WTC11 (cell line): ENCODE data around the gene CIBAR2. TPM values are rescaled to one million over a fixed set of nuclear protein-coding genes. Genes with fewer than 3 reads are reported as not detected.

Experiments used
- ATAC-seq: fragments of 200-7000 bp; cut with Tn5 transposase; 2 replicates; pipeline ENCODE4 v1.10.0; 2021; ENCODE audit warnings: mild to moderate bottlenecking, moderate library complexity
- CTCF ChIA-PET: fragments of 300-600 bp; sonication (Branson Sonifier 250); formaldehyde crosslinking; loops from one replicate; lab custom pipeline; 2021; ENCODE audit warnings: antibody characterized with exemption; lab: Charles Lee
- POLR2A ChIA-PET: fragments of 350-600 bp; sonication (Branson Sonifier 250); formaldehyde crosslinking; loops from one replicate; lab custom pipeline; 2021; ENCODE audit warnings: antibody characterized with exemption; lab: Charles Lee
- DNase-seq: peaks from one replicate; pipeline ENCODE4 v3.0.0; 2021; ENCODE audit warnings: low spot score
- H3K27ac Mint-ChIP-seq: 2 replicates; pipeline ENCODE4 v1.8.0; 2021; ENCODE audit warnings: mixed read lengths
- H3K27me3 Mint-ChIP-seq: 2 replicates; pipeline ENCODE4 v1.8.0; 2021; ENCODE audit warnings: low read depth, mild to moderate bottlenecking, moderate library complexity, mixed read lengths
- H3K36me3 Mint-ChIP-seq: 2 replicates; pipeline ENCODE4 v1.8.0; 2021; ENCODE audit warnings: mixed read lengths
- H3K4me1 Mint-ChIP-seq: 2 replicates; pipeline ENCODE4 v1.8.0; 2022; ENCODE audit warnings: mixed read lengths
- H3K4me3 Mint-ChIP-seq: 2 replicates; pipeline ENCODE4 v1.8.0; 2021; ENCODE audit warnings: mild to moderate bottlenecking, moderate library complexity, mixed read lengths
- H3K9me3 Mint-ChIP-seq: 2 replicates; pipeline ENCODE4 v1.8.0; 2021; ENCODE audit warnings: mixed read lengths
- AR ChIP-seq: fragments of 250-450 bp; sonication (Bioruptor Pico); IDR thresholded peaks from 2 replicates; pipeline ENCODE4 v1.9.0; 2021; ENCODE audit warnings: mild to moderate bottlenecking
- ATF1 ChIP-seq: sonication (generic); formaldehyde crosslinking; IDR thresholded peaks from 2 replicates; pipeline ENCODE4 v1.8.1; 2023; ENCODE audit warnings: mild to moderate bottlenecking, moderate library complexity, missing genetic modification reagents
- ATF6 ChIP-seq: sonication (generic); formaldehyde crosslinking; IDR thresholded peaks from 2 replicates; pipeline ENCODE4 v1.8.1; 2023; ENCODE audit warnings: mild to moderate bottlenecking, missing genetic modification reagents
- ETV6 ChIP-seq: sonication (generic); formaldehyde crosslinking; IDR thresholded peaks from 2 replicates; pipeline ENCODE4 v1.8.1; 2022; ENCODE audit warnings: mild to moderate bottlenecking, missing genetic modification reagents
- FOXP4 ChIP-seq: sonication (generic); formaldehyde crosslinking; IDR thresholded peaks from 2 replicates; pipeline ENCODE4 v1.8.0; 2022; ENCODE audit warnings: mild to moderate bottlenecking, missing genetic modification reagents
- GTF2I ChIP-seq: fragments of 250-450 bp; sonication (Bioruptor Pico); conservative IDR thresholded peaks from 2 replicates; pipeline ENCODE4 v1.4.0; 2021; ENCODE audit warnings: mild to moderate bottlenecking
- HMGXB4 ChIP-seq: sonication (generic); formaldehyde crosslinking; IDR thresholded peaks from 2 replicates; pipeline ENCODE4 v1.8.1; 2023; ENCODE audit warnings: mild to moderate bottlenecking, moderate library complexity, missing genetic modification reagents
- TCF7 ChIP-seq: sonication (generic); formaldehyde crosslinking; IDR thresholded peaks from 2 replicates; pipeline ENCODE4 v1.8.0; 2022; ENCODE audit warnings: mild to moderate bottlenecking, low read depth, missing genetic modification reagents, moderate library complexity
- TEAD1 ChIP-seq: sonication (generic); formaldehyde crosslinking; IDR thresholded peaks from 2 replicates; pipeline ENCODE4 v1.8.0; 2022; ENCODE audit warnings: mild to moderate bottlenecking, missing genetic modification reagents
- ZBTB21 ChIP-seq: sonication (generic); formaldehyde crosslinking; IDR thresholded peaks from 2 replicates; pipeline ENCODE4 v1.8.1; 2023; ENCODE audit warnings: mild to moderate bottlenecking, missing genetic modification reagents, borderline replicate concordance
- ZNF232 ChIP-seq: sonication (generic); formaldehyde crosslinking; IDR thresholded peaks from 2 replicates; pipeline ENCODE4 v1.8.0; 2022; ENCODE audit warnings: mild to moderate bottlenecking, missing genetic modification reagents
- ZNF671 ChIP-seq: fragments of 250-450 bp; sonication (Bioruptor Pico); IDR thresholded peaks from 2 replicates; pipeline ENCODE4 v1.8.0; 2021; ENCODE audit warnings: mild to moderate bottlenecking
- total RNA-seq: library from RNA; stranded (reverse); gene quantifications from 3 replicates; pipeline ENCODE4 v1.2.3, GENCODE V29; 2021
- TF ChIP-seq, protein P1 (sequence below): fragments of 250-450 bp; sonication (Bioruptor Pico); IDR thresholded peaks from 2 replicates; pipeline ENCODE4 v1.8.0; 2021; ENCODE audit warnings: mild to moderate bottlenecking
- TF ChIP-seq, protein P2 (sequence below): fragments of 250-450 bp; sonication (Bioruptor Pico); conservative IDR thresholded peaks from 2 replicates; pipeline ENCODE4 v1.9.0; 2021; ENCODE audit warnings: mild to moderate bottlenecking

CIBAR2 gene
- total RNA-seq, 1 experiment from 2014 or later = not detected

DNA sequence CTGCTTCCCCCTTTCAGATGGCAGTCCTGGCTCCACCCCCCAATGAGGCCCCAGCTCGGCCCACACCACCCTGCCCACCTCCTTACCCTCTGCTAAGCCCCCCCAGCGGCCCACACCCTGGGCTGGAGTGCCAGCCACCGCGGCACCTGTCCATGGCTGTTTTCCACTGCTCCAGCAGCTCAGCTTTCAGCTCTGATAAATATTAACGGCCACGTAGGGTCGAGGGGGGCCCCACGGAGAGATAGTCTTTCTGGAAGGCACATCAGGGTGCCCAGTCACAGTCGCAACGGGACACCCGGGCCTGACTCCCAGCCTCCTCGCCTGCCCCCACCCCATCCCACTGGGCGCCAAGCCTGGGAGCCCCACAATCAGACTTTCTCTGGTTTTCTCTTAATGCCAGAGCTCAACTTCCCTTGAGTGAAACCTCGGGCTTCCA lies 46.5 kb upstream of the CIBAR2 start:
- Mint-ChIP-seq H3K27me3 (no peaks in the 10 kb centered on the region; the same call in 1 of the 2 replicates), H3K27ac (no peak overlapping the region), H3K9me3 (no peaks in the 10 kb centered on the region), H3K36me3 (no peaks in the 10 kb centered on the region), H3K4me1 (peaks cover 30% of the 10 kb centered on the region), H3K4me3 (no peak overlapping the region)
- DNase-seq (no peak), ATAC-seq (no peak)
- ChIA-PET CTCF (interaction anchor here (1.0 to 4.3 kb wide), 4 partner anchors 44 to 262 kb away, joined by 3 to 30 read pairs (median 10); no protein-coding TSS in a partner anchor), POLR2A (interaction anchor here (0.6 to 1.0 kb wide), 4 partner anchors 10 to 345 kb away, joined by 3 to 4 read pairs (median 3); no protein-coding TSS in a partner anchor)
- no peak for TF ChIP-seq ATF1
- no peak for TF ChIP-seq HMGXB4 (CRISPR knock-in tag)
- TF ChIP-seq ZBTB21 (CRISPR knock-in tag) = no peak
- TF ChIP-seq ZNF671 = no peak
- TF ChIP-seq AR = no peak
- TF ChIP-seq, protein P1, sequence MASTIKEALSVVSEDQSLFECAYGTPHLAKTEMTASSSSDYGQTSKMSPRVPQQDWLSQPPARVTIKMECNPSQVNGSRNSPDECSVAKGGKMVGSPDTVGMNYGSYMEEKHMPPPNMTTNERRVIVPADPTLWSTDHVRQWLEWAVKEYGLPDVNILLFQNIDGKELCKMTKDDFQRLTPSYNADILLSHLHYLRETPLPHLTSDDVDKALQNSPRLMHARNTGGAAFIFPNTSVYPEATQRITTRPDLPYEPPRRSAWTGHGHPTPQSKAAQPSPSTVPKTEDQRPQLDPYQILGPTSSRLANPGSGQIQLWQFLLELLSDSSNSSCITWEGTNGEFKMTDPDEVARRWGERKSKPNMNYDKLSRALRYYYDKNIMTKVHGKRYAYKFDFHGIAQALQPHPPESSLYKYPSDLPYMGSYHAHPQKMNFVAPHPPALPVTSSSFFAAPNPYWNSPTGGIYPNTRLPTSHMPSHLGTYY (CRISPR knock-in tag) = no peak

DNA sequence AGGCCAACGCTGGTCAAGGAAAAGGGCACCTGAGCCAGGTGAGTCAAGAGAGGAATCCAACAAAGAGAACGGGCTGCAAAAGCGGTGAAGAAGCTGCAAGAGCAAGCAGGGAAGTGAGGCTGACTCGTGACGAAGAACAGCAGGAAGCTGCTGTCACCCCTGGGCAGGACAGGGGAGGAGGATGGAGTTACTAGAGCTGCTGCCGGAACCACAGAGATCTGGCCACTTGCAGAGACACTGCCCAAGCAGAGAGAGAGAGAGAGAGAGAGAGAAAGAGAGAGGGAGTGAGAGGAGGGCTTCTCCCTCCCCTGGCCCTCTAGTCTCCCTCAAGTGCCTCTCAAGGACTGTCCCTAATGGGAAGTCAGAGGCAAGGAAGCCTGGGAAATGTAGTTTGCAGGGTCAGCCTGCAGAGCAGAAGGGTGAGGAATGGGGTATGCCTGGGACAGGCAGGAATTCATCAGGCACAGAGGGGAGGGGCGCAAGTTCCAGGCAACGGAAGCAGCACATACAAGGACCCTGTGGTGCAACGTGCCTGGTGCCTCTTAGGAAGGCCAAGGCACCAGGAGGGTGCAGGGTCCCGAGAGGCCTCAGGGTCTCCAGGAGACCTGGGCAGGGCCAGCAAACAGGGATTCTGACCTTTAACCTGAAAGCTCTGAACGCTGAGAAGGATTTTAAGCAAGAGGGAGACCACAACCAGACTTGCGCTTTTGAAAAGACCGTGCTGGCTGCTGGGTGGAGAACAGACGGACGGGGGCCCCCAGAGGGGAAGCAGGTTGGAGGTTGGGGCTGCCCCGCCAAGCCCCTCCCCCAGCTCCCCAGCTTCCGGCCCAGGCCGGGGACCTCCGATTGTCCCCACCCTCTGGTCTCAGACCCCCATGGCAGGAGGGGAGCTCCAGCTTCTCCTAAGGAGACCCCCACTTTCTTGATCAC lies 45.8 kb upstream of the CIBAR2 start:
- ATAC-seq (peak; percentile 98), DNase-seq (peak; percentile 76)
- Mint-ChIP-seq H3K9me3 (no peaks in the 10 kb centered on the region), H3K36me3 (no peaks in the 10 kb centered on the region), H3K4me3 (peak overlapping the region; percentile 42), H3K27me3 (no peaks in the 10 kb centered on the region; the same call in 1 of the 2 replicates), H3K4me1 (peaks cover 30% of the 10 kb centered on the region), H3K27ac (peak overlapping the region; percentile 91)
- TF ChIP-seq TCF7 (CRISPR knock-in tag) (no peak), GTF2I (CRISPR knock-in tag) (peak; percentile 73; the same call in 1 of the 2 replicates), ZNF232 (CRISPR knock-in tag) (no peak), TEAD1 (peak; percentile 30; the same call in 1 of the 2 replicates)
- CTCF ChIA-PET = interaction anchor here (1.1 to 4.3 kb wide), 4 partner anchors 43 to 95 kb away, joined by 3 to 30 read pairs (median 10); no protein-coding TSS in a partner anchor
- POLR2A ChIA-PET = interaction anchor here (0.6 to 1.0 kb wide), 4 partner anchors 11 to 346 kb away, joined by 3 to 4 read pairs (median 3); no protein-coding TSS in a partner anchor

DNA sequence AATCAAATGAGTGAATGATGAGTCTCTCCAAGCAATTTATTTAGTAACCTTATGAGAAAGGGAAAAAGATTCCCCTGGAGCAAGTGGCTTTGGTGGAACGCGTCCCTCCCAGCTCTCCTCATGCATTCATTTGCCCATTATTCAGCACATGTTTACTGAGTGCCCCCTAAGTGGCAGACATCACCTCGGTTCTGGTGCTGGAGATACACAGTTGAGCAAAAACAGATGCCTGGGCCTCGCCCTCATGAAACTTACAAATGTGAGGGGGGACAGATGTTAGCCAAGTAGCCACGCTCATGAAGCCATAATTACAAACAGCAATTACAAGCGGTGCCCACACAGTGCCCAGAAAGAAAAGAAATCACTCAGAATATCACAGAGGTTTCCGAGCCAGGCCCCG lies 45.1 kb upstream of the CIBAR2 start:
- ATAC-seq (no peak), DNase-seq (no peak)
- Mint-ChIP-seq H3K4me3 (peak overlapping the region; percentile 42), H3K4me1 (peaks cover 30% of the 10 kb centered on the region), H3K36me3 (no peaks in the 10 kb centered on the region), H3K9me3 (no peaks in the 10 kb centered on the region), H3K27ac (peak overlapping the region; percentile 91; the same call in 1 of the 2 replicates), H3K27me3 (no peaks in the 10 kb centered on the region; the same call in 1 of the 2 replicates)
- CTCF ChIA-PET = interaction anchor here (1.1 to 4.3 kb wide), 2 partner anchors 43 to 79 kb away, joined by 3 to 30 read pairs; no protein-coding TSS in a partner anchor
- POLR2A ChIA-PET = no interaction called here
- TF ChIP-seq FOXP4 (CRISPR knock-in tag) (no peak), ETV6 (no peak), ATF6 (CRISPR knock-in tag) (no peak), ZNF671 (no peak)
- TF ChIP-seq, protein P1 (CRISPR knock-in tag) = no peak
- TF ChIP-seq, protein P2, sequence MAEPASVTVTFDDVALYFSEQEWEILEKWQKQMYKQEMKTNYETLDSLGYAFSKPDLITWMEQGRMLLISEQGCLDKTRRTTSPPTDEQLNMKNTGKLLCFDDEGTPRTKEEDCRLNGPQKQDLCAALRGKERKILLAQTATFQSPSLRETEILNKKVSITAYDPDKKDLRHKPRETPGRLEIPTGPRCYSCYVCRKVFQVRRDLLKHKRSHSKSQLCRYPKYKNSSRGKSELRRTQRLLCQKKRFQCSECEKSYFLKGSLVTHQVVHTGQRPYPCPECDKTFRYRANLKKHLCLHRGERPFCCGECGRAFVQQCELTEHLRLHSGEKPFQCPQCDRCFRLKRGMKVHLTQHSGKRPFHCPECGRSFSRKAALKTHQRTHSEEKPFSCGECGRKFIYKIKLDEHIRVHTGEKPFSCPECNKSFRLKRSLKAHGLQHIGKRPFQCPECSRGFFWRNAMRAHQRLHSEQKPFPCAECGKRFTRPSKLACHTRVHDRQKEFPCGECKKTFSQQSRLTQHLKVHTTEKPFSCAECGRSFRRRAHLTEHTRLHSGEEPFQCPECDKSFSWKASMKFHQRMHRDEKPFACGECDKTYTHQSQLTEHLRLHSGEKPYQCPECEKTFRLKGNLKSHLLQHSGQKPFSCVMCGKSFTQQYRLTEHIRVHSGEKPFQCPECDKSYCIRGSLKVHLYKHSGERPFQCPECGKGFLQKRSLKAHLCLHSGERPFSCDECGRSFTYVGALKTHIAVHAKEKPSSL = no peak
